ENCODE results near the gene B3GNT4.
A peak's percentile ranks its signal among the peaks of the same experiment; 100 is the strongest.
"Not testable (repeated sequence)": the region's sequence is repeated elsewhere in the genome, so short reads cannot be mapped to it uniquely, and the experiment has no call there.

Gene B3GNT4

DNA sequence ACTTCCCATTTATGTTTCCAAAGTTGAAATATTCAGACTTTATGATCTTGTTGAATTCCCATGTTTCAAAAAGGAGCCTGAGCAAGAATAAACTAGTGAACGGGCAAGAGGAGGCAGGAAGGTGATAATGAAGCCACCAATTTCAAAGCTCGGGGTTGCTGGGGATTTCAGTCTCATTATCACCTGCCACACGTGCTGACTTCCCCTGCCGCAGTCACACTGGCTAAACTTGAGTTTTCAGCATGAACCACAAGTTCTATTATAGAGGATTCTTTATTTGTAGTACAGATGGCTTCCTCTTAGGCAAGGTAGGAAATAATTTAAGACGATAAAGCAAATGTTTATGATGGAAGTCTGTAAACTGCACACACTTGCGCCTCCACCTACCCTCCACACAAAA is 40.5 kb downstream of the B3GNT4 start:
- Histone ChIP-seq H4K20me1 (peaks cover 0 to 5% (median 0%) of the 10 kb centered on the region in 11 experiments; a peak in 3 of 22 replicates), H3K9ac (no peak overlapping the region), H3K4me2 (peak overlapping the region in 3 of 11 experiments; percentile 42 to 63 (median 56); a peak in 5 of 22 replicates), H3K27me3 (no peaks in the 10 kb centered on the region), H3K4me3 (no peak overlapping the region), H3K36me3 (peaks cover 22 to 84% (median 70%) of the 10 kb centered on the region in 11 experiments), H3K27ac (no peak overlapping the region), H3K4me1 (peaks cover 0 to 22% (median 17%) of the 10 kb centered on the region in 10 experiments; a peak in 15 of 20 replicates), H3K9me3 (replicated peaks in 1 of 11) (no peaks in the 10 kb centered on the region)
- TF ChIP-seq Cebpa-rat (IDR thresholded peaks at IDR 0.05), result no peak

DNA sequence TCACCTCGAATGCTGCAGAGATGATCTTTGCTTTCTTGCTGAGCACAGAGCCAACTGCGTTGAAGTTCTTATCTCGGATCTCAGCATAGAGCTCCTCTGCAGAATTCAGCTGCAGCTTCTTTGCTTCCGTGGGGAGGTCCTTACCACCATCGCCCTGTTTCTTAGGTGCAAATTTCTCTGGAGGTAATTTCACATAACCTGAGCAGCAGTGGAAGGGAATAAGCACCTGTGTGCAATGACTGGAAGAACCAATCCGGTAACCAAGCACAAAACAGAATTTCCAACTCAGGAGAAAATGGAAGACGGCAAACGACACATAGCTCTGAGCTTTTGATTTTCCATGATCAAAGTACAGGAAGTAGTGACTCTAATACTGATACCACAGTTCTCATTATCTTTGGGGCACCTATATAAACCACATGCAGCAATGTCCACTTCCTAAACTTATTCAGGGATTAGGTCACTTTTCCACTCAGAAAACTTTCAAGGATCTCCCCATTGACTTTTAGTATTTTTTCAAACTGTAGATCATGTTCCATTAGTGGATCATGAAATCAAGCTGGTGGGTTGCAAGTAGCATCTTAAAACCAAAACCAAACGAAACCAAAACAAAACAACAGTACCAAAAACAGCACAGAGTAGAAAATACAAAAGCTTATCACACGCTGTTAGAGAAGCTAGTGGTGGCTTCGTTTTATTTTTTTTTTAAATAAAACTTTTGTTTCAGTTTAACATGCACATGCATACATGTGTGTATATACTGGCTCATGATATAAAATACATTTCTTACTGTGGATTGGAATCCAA is 41.3 kb downstream of the B3GNT4 start:
- Histone ChIP-seq H3K4me2 (peak overlapping the region in 8 of 11 experiments; percentile 30 to 63 (median 42); a peak in 14 of 22 replicates), H3K36me3 (peaks cover 26 to 84% (median 70%) of the 10 kb centered on the region in 11 experiments), H3K9ac (no peak overlapping the region), H3K27me3 (no peaks in the 10 kb centered on the region), H4K20me1 (peaks cover 0 to 5% (median 0%) of the 10 kb centered on the region in 11 experiments; a peak in 3 of 22 replicates), H3K27ac (no peak overlapping the region), H3K9me3 (replicated peaks in 1 of 11) (no peaks in the 10 kb centered on the region), H3K4me1 (peaks cover 0 to 22% (median 17%) of the 10 kb centered on the region in 10 experiments; a peak in 15 of 20 replicates), H3K4me3 (no peak overlapping the region)
- TF ChIP-seq Cebpa-rat (IDR thresholded peaks at IDR 0.05), result no peak

GRCh38 chr12:122245553-122245952 is 42.0 kb downstream of the B3GNT4 start:
- Histone ChIP-seq H3K9ac (no peak overlapping the region), H3K36me3 (peaks cover 29 to 84% (median 70%) of the 10 kb centered on the region in 11 experiments), H4K20me1 (peaks cover 0 to 5% (median 0%) of the 10 kb centered on the region in 11 experiments; a peak in 3 of 22 replicates), H3K4me3 (no peak overlapping the region), H3K27ac (no peak overlapping the region), H3K4me2 (peak overlapping the region in 7 of 11 experiments; percentile 1 to 63 (median 42); a peak in 7 of 22 replicates), H3K9me3 (replicated peaks in 1 of 11) (no peaks in the 10 kb centered on the region), H3K4me1 (peaks cover 0 to 22% (median 17%) of the 10 kb centered on the region in 10 experiments; a peak in 15 of 20 replicates), H3K27me3 (no peaks in the 10 kb centered on the region)
- TF ChIP-seq Cebpa-rat (IDR thresholded peaks at IDR 0.05), result no peak

GRCh38 chr12:122250047-122250446 is 46.5 kb downstream of the B3GNT4 start:
- Histone ChIP-seq H4K20me1 (peaks cover 0 to 21% (median 0%) of the 10 kb centered on the region in 11 experiments; a peak in 6 of 22 replicates), H3K9me3 (replicated peaks in 1 of 11) (no peaks in the 10 kb centered on the region), H3K4me1 (peaks cover 0 to 9% (median 8%) of the 10 kb centered on the region in 10 experiments; a peak in 15 of 20 replicates), H3K9ac (no peak overlapping the region), H3K4me2 (no peak overlapping the region), H3K4me3 (no peak overlapping the region), H3K27me3 (no peaks in the 10 kb centered on the region), H3K36me3 (peaks cover 31 to 83% (median 60%) of the 10 kb centered on the region in 11 experiments), H3K27ac (no peak overlapping the region)
- no peak for TF ChIP-seq Cebpa-rat (IDR thresholded peaks at IDR 0.05)

GRCh38 chr12:122250536-122250935 is 47.0 kb downstream of the B3GNT4 start:
- Histone ChIP-seq H4K20me1 (peaks cover 0 to 21% (median 0%) of the 10 kb centered on the region in 11 experiments; a peak in 6 of 22 replicates), H3K4me3 (no peak overlapping the region), H3K9ac (no peak overlapping the region), H3K4me2 (no peak overlapping the region), H3K27me3 (no peaks in the 10 kb centered on the region), H3K4me1 (peaks cover 0 to 5% (median 3%) of the 10 kb centered on the region in 10 experiments; a peak in 14 of 20 replicates), H3K9me3 (replicated peaks in 1 of 11) (no peaks in the 10 kb centered on the region), H3K36me3 (peaks cover 31 to 88% (median 65%) of the 10 kb centered on the region in 11 experiments), H3K27ac (no peak overlapping the region)
- TF ChIP-seq Cebpa-rat (IDR thresholded peaks at IDR 0.05), result no peak

- not testable (repeated sequence) for H3K4me1 ChIP-seq; H3K9me3 ChIP-seq (replicated peaks in 1 of 11); H3K9ac ChIP-seq; H3K27ac ChIP-seq; H3K4me2 ChIP-seq; H3K27me3 ChIP-seq; H3K4me3 ChIP-seq
- Histone ChIP-seq H4K20me1 (peaks cover 0 to 33% (median 0%) of the 10 kb centered on the region in 11 experiments; a peak in 5 of 22 replicates), H3K36me3 (peaks cover 68 to 100% (median 91%) of the 10 kb centered on the region in 11 experiments)
These were observed 55.0 kb downstream of the B3GNT4 start for GRCh38 chr12:122258462-122258861.

Measured in BLaER1 treated with 17β-estradiol and CSF1 and Interleukin-3, amounts not matched to agents 10 nM and 100 nM (cell line).